GM13977 (cell line): ENCODE data around the gene RBMS2.

Experiments used
- DNase-seq: peaks from one replicate; pipeline ENCODE4 v3.0.0; 2012; ENCODE audit warnings: low spot score
- CTCF ChIP-seq: IDR thresholded peaks from 2 replicates; pipeline ENCODE4 v1.5.1; 2012; ENCODE audit warnings: mild to moderate bottlenecking, control low read depth; ENCODE audit not compliant: insufficient read depth; ENCODE audit errors: extremely low read depth, missing control alignments
- in situ Hi-C: fragments of 300-500 bp; cut with MboI; formaldehyde crosslinking; loops from one replicate; pipeline ENCODE4 v1.12.0; 2022; ENCODE audit warnings: low sequenced_read_pairs, low pct_unique_long_range_greater_than_20kb, mixed read lengths, inconsistent platforms; ENCODE audit not compliant: unreplicated experiment

Gene RBMS2

GRCh38 chr12:56602239-56602638, 80.6 kb downstream of the RBMS2 start:
- DNase-seq, result no peak
- in situ Hi-C loops, result no loop called here
- TF ChIP-seq CTCF, result no peak

GRCh38 chr12:56604355-56604754, 82.7 kb downstream of the RBMS2 start:
- in situ Hi-C loops, result no loop called here
- no peak for TF ChIP-seq CTCF
- no peak for DNase-seq

GRCh38 chr12:56614627-56615026, 93.0 kb downstream of the RBMS2 start:
- no peak for DNase-seq
- in situ Hi-C loops, result no loop called here
- TF ChIP-seq CTCF, result no peak

- no peak for TF ChIP-seq CTCF
- DNase-seq, result no peak
- in situ Hi-C loops, result no loop called here
These were observed 94.6 kb downstream of the RBMS2 start for GRCh38 chr12:56616244-56616643.

- DNase-seq, result no peak
- in situ Hi-C loops, result no loop called here
- no peak for TF ChIP-seq CTCF
These were observed 95.3 kb downstream of the RBMS2 start for GRCh38 chr12:56616925-56617324.

- no peak for DNase-seq
- no peak for TF ChIP-seq CTCF
- in situ Hi-C loops, result no loop called here
These were observed 100.9 kb downstream of the RBMS2 start for GRCh38 chr12:56622535-56622934.

- in situ Hi-C loops, result no loop called here
These were observed 105.1 kb downstream of the RBMS2 start for GRCh38 chr12:56626701-56627100.

More at GRCh38 chr12:56626701-56627100, 105.1 kb downstream of the RBMS2 start:
- no peak for DNase-seq
- TF ChIP-seq CTCF, result no peak
